AG04449 (cell line): Measurements from ENCODE around the gene C1QTNF12.

ENCODE experiments used
- CTCF ChIA-PET: fragments of 350-600 bp; formaldehyde crosslinking; extraction: SDS; loops from one replicate; lab custom pipeline; 2021; ENCODE audit warnings: antibody characterized with exemption; lab: Yijun Ruan, JAX
- POLR2A ChIA-PET: fragments of 400-600, 350-600 bp; formaldehyde crosslinking; extraction: SDS; loops from one replicate; lab custom pipeline; 2020; ENCODE audit warnings: antibody characterized with exemption, inconsistent platforms; lab: Yijun Ruan, JAX
- DNase-seq: peaks from one replicate; pipeline ENCODE4 v3.0.0-alpha.2; 2010; ENCODE audit warnings: low read depth, low spot score
- H3K4me3 ChIP-seq: 2 replicates; pipeline ENCODE4 v1.5.1; 2011; ENCODE audit warnings: low read depth, mild to moderate bottlenecking, control low read depth, low read length
- TF ChIP-seq, protein P1 (sequence below): IDR thresholded peaks from one replicate; pipeline ENCODE4 v1.5.1; 2011; ENCODE audit warnings: mild to moderate bottlenecking, moderate library complexity, low read length, control low read depth, inconsistent platforms; ENCODE audit not compliant: insufficient read depth; ENCODE audit errors: missing control alignments

Gene C1QTNF12

DNA sequence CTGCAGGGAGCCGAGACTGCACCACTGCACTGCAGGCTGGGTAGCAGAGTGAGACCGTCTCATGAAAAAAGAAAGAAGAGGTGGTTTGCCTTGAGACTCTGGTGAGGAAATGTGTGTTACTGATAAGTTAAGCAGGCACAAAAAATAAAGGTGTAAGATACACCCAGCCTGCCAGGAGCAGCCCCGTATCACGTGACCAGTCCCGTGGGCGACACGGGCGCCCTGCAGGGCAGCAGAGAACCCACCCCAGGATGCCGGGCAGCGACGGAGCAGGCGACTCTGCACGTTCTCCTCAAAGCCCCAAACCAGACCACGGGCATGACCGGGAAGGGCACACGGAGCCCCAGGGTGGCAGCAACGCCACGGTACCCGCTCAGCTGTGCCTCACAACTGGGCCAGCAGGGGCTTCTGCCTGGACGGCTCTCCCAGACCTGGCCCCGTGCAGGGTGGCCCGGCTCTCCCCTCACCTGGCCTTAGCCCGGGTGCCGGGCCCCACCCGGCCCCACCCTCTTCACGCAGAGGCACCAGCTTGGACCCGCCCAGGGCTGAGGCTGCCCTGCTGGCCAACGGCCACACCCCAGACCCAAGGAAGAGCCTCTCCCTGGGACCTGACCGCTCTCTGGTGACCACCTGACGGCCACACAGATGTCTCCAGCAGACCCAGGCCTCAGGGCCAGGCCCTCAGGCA is 24.5 kb downstream of the C1QTNF12 start:
- TF ChIP-seq, protein P1, sequence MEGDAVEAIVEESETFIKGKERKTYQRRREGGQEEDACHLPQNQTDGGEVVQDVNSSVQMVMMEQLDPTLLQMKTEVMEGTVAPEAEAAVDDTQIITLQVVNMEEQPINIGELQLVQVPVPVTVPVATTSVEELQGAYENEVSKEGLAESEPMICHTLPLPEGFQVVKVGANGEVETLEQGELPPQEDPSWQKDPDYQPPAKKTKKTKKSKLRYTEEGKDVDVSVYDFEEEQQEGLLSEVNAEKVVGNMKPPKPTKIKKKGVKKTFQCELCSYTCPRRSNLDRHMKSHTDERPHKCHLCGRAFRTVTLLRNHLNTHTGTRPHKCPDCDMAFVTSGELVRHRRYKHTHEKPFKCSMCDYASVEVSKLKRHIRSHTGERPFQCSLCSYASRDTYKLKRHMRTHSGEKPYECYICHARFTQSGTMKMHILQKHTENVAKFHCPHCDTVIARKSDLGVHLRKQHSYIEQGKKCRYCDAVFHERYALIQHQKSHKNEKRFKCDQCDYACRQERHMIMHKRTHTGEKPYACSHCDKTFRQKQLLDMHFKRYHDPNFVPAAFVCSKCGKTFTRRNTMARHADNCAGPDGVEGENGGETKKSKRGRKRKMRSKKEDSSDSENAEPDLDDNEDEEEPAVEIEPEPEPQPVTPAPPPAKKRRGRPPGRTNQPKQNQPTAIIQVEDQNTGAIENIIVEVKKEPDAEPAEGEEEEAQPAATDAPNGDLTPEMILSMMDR = no peak
- CTCF ChIA-PET = interaction anchor here (1.0 to 1.7 kb wide), 2 partner anchors 9 kb away, joined by 4 read pairs; no protein-coding TSS in a partner anchor
- DNase-seq = no peak
- POLR2A ChIA-PET = interaction anchor here (2.0 kb wide), 1 partner anchor 10 kb away, joined by 8 read pairs; the partner anchor contains the start of genes B3GALT6 and SDF4
- no peak overlapping the region for H3K4me3 ChIP-seq

DNA sequence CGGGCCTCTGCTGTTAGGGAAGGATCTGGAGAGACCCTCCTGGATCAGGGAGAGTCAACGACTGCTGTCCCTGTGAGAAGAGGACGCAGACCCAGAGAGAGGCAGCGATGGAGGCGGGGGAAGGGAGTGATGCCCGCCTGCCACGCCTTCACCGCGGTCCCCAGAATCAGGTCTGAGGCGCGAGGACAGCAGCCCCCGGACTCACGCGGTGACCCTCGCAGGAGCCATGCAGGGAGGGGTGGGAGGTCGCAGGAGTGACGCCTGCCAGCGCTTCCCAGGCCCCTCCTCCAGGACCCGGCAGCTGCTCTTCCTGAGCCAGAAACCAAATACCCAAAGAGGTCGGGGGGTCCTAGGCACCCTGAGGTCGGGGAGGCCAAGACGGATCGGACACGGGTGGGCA is 26.3 kb downstream of the C1QTNF12 start:
- TF ChIP-seq, protein P1 = no peak
- ChIA-PET CTCF (interaction anchor here (1.7 kb wide), 1 partner anchor 11 kb away, joined by 4 read pairs; no protein-coding TSS in a partner anchor), POLR2A (no interaction called here)
- no peak overlapping the region for H3K4me3 ChIP-seq
- DNase-seq = no peak

DNA sequence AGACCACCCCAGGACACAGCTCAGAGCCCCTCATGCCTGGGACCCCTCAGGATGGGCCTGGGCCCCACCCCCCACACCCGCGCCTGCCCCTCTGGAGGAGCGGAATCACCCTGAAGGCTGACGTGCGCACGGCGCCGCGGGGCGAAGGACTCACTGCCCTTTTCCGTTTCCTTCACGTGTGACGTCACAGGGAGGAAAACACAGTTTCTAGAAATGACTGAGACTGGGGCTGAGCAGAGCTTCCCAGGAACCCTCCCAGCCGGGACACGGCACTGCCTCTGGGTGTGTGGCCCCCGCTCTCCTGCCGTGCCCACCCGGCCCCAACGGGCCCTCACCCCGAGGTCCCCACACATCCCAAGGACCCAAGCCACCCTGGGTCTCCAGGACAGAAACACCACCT is 27.2 kb downstream of the C1QTNF12 start:
- DNase-seq = no peak
- TF ChIP-seq, protein P1 = no peak
- CTCF ChIA-PET = no interaction called here
- H3K4me3 ChIP-seq = no peak overlapping the region
- POLR2A ChIA-PET = no interaction called here

DNA sequence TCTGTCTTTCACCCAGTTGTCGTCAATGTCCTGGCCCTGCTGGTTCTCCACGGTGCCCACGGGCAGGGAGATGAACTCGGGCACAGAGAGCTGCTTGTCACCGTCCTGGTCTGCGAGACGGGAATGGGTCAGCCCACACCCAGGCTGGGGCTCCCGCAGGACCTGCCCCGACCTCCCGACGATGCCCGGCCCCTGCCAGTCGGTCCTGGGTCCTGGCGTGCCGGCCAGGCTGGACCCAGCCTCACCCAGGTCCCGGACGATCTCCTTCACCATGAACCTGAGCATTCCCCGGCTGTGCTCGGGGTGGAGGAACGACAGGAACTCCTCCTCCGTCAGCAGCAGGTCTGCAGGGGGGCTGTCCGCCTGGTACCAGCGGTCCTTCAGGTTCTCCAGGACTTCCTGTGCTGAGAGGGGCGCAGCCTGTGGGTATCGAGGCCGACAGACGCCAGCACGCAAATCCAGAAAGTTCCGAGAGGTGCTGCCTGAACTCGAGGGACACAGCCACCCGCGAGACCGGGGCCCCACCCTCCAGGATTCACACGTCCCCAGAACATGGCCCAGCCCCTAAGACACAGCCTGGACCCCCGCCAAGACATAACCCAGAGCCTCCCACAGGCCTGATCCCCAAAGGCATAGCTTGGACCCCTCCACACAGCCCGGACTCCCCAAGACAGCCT is 27.9 kb downstream of the C1QTNF12 start:
- DNase-seq = no peak
- no peak overlapping the region for H3K4me3 ChIP-seq
- CTCF ChIA-PET = no interaction called here
- TF ChIP-seq, protein P1 = no peak
- POLR2A ChIA-PET = no interaction called here

DNA sequence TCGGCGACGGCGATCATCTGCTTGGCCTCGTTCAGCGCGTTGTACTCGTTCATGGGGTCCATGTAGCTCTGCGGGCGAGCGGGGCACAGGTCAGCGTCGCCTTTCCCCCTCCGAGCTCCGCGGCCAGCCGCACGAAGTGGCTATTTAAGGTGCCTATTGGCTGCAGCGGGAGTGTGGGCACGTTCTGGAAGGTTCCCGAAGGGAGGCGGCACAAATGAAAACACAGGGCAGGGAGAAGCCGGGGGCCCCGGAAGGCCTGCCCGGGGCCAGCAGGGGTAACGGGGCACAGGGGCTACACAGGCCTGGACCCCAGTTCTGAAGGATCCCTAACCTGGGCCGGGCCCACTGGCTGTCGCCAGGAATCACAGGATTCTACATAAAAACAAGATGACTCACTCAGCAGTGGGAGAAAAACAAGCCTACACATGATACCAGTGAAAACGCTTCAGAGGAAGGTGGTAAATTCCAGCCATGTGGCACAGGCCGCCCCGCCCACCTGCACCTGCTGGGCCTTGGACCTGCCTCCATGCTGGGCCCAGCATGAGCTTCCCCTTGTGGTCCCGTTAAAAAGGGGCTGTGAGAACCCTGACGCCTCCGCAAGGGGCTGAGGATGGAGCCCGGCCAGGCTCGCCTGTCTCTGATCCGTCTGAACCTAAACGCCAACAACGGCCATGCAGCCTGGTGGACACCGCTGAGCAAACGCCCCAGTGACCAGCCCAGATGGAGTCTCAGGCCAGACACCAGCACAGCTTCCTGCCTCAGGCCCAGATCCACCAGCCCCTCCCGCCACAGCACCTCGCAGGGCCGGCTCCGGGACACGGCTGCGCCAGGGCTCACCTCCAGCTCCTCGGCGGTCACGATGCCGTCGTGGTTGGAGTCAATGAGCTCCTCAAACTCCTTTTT is 28.6 kb downstream of the C1QTNF12 start:
- CTCF ChIA-PET = interaction anchor here (0.9 kb wide), 1 partner anchor 13 kb away, joined by 3 read pairs; no protein-coding TSS in a partner anchor
- no peak overlapping the region for H3K4me3 ChIP-seq
- POLR2A ChIA-PET = no interaction called here
- no peak for DNase-seq
- TF ChIP-seq, protein P1 = no peak
